Endometrium (tissue), 2 donors: ENCODE data around the gene GRIK3.

ENCODE experiments used
- FAIRE-seq: peaks from 2 replicates; lab custom pipeline; 2012; peaks lifted over from hg19 to GRCh38; lab: Jason Lieb, UNC
- donor health status: control.
- donor health status: control.

Gene GRIK3

GRCh38 chr1:36872858-36873257 lies 161.5 kb downstream of the GRIK3 start:
- FAIRE-seq = no peak

GRCh38 chr1:36872126-36872754 lies 162.1 kb downstream of the GRIK3 start:
- no peak for FAIRE-seq

- no peak for FAIRE-seq
These were observed 163.0 kb downstream of the GRIK3 start for GRCh38 chr1:36871146-36871971.

GRCh38 chr1:36869826-36870225 lies 164.5 kb downstream of the GRIK3 start:
- FAIRE-seq = no peak

GRCh38 chr1:36869054-36869453 lies 165.3 kb downstream of the GRIK3 start:
- FAIRE-seq = no peak

GRCh38 chr1:36867575-36867974 lies 166.7 kb downstream of the GRIK3 start:
- no peak for FAIRE-seq

- no peak for FAIRE-seq
These were observed 168.0 kb downstream of the GRIK3 start for GRCh38 chr1:36866169-36866814.

- FAIRE-seq = no peak
These were observed 168.8 kb downstream of the GRIK3 start for GRCh38 chr1:36865602-36865900.

- FAIRE-seq = no peak
These were observed 169.3 kb downstream of the GRIK3 start for GRCh38 chr1:36864823-36865601.

- no peak for FAIRE-seq
These were observed 170.0 kb downstream of the GRIK3 start for GRCh38 chr1:36864182-36864822.

GRCh38 chr1:36863500-36863899 lies 170.8 kb downstream of the GRIK3 start:
- FAIRE-seq = no peak

- FAIRE-seq = no peak
These were observed 171.3 kb downstream of the GRIK3 start for GRCh38 chr1:36863061-36863460.

- FAIRE-seq = no peak
These were observed 172.9 kb downstream of the GRIK3 start for GRCh38 chr1:36861375-36861774.

GRCh38 chr1:36859926-36860325 lies 174.4 kb downstream of the GRIK3 start:
- FAIRE-seq = no peak

- no peak for FAIRE-seq
These were observed 175.3 kb downstream of the GRIK3 start for GRCh38 chr1:36858981-36859380.

- FAIRE-seq = no peak
These were observed 175.8 kb downstream of the GRIK3 start for GRCh38 chr1:36858553-36858952.

- no peak for FAIRE-seq
These were observed 176.6 kb downstream of the GRIK3 start for GRCh38 chr1:36857754-36858153.

GRCh38 chr1:36855699-36856494 lies 178.4 kb downstream of the GRIK3 start:
- FAIRE-seq = no peak

GRCh38 chr1:36853638-36854037 lies 180.7 kb downstream of the GRIK3 start:
- FAIRE-seq = no peak

- no peak for FAIRE-seq
These were observed 181.7 kb downstream of the GRIK3 start for GRCh38 chr1:36852586-36852985.

GRCh38 chr1:36851595-36851994 lies 182.7 kb downstream of the GRIK3 start:
- FAIRE-seq = no peak
